GM18517 (cell line): Measurements from ENCODE around the gene MFAP4.
"Not testable (repeated sequence)": the region's sequence is repeated elsewhere in the genome, so short reads cannot be mapped to it uniquely, and the experiment has no call there.

ENCODE experiments used
- ATAC-seq: cut with Tn5 transposase; IDR thresholded peaks from one replicate; pipeline ENCODE4 v1.9.1; 2021; ENCODE audit warnings: mild to moderate bottlenecking, moderate library complexity; ENCODE audit not compliant: unreplicated experiment

The MFAP4 gene

DNA sequence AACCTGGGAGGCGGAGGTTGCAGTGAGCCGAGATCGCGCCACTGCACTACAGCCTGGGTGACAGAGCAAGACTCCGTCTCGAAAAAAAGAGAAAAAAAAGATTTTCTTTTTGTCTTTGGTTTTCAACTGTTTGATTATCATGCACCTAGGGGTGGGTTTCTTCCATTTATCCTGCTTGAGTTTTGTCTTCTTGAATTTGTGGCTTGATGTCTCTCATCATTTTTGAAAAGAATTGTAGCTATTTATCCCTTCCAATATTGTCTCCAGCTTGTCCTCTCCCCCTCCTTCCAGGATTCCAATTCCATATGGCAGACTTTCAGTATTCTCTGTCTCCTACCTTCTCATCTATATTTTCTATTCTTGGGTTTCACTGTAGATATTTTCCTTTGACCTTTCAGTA lies 32.2 kb downstream of the MFAP4 start:
- no peak for ATAC-seq

DNA sequence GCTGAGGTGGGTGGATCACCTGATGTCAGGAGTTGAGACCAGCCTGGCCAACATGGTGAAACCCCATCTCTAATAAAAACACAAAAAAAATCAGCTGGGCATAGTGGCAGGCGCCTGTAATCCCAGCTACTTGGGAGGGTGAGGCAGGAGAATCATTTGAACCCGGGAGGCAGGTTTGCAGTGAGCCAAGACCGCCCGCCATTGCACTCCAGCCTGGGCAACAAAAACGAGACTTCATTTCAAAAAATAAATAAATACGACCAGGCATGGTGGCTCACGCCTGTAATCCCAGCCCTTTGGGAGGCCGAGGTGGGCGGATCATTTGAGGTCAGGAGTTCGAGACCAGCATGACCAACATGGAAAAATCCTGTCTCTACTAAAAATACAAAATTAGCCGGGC lies 33.6 kb downstream of the MFAP4 start:
- ATAC-seq, result not testable (repeated sequence)

DNA sequence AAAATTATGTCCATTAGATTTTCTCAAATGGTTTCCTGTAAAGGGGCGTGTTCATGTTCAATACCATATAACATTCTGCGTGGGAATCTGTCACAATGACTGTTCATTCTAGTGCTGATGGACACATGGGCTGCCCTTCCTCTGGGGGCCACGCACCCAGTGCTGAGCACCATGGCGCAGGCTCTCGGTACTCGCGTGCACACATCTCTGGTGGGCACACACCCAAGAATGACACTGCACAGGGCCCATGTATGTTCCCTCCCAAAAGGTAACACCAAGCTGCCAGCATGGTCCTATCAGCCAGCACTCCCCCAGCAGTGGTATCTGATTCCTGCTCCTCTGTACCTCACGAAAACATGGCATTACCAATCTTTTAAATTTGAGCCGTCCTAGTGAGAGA lies 38.2 kb downstream of the MFAP4 start:
- no peak for ATAC-seq

DNA sequence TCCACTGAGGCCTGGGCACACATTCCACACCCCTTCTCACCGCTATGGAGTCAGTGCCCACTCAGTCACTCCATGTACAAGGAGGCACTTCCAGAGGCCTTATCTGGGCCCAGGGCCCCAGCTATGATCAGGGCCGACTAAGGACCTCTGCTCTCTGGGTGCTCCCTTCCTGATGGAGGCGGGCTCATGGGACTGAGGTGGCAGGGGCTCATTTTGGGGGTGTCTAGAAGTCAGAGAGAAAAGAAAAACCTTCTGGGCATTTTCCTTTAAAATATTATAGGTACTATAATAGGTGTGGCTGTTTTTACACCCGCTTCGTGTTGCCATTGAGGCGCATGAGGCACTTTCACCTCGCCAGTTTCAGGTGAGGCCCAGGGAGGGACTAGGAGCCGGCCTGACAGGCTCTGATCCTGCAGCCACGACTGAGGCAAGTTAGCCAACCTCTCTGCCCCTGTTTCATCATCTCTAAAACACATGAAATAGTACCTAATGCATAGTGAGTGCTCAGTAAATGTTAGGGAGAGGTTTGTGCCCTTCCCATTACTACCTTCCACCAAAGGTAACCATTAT lies 38.8 kb downstream of the MFAP4 start:
- ATAC-seq, result no peak

DNA sequence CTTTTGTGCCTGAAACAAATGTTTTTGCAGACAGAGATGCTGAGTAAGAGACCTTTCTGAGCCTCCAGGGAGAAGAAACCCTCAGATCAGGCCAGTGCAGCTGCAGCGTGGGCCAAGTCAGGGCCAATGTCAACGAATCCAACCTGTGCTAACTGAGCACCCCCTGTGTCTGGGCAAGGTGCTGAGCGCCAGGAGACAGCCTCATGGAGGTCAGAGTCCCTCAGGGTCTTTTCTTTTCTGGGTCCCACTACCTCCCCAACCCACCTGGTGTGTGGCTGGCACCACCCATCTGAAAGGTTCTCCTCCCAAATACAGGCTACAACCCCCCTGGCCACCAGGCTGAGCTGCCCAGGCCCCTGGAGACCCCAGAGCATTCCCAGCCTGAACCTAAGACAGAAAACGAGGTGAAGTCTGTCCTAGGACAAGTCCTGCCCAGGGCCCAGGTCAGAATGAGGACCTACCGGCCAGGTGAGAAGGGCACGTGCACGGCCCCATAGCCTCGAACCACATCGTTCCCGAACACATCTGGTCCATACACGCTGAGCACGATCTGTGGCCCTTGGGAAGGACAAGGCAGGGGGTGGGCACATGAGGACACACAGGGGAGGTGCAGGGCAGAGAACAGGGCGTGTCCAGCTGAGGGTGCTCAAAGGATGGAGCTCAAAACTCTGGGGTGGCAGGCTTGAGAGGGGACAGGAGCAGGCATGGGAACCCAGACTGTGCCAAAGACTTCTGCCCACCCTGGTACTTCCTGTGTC lies 39.5 kb downstream of the MFAP4 start:
- ATAC-seq, result no peak

DNA sequence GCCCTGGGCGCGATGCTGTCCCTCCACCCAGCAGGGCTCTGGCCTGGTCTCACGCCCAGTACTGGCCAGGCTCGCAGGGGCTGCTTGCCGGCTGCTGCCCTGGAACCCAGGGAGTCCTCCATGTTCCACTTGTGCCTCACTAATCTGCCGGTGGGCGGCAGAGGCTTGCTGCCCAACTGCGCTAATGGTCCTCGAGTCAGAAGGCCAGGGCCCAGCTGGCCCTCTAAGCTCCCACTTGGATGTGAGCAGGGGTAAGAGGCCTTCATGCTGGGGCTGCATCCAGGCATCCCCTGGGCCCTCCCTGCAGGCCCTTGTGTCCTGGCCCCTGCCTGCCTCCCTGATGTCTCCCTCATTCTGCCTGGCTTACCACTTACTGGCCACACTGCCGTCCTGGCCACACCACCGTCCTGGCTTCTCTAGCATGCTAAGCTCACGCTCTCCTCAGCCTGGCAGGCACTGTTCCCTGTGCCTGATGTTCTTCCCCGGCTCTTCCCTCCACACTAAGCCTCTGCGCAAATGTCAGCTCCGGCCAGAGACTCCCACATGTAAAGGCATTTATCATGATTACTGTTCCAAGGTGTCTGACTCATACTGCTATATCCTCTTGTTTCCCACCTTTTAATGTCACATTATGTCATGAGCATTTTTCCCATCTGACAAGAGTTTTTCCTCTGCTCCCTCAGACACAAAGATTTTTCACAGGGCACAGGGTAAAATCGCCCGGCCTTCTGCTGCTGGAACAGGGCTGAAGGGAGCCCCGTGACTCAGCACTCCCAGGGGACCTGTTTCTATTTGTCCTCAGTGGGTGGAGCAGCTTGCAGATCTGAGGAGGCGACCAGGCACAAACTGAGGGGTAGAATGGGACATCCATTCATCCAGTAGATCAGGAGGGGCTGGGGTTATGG lies 40.4 kb downstream of the MFAP4 start:
- ATAC-seq, result no peak

DNA sequence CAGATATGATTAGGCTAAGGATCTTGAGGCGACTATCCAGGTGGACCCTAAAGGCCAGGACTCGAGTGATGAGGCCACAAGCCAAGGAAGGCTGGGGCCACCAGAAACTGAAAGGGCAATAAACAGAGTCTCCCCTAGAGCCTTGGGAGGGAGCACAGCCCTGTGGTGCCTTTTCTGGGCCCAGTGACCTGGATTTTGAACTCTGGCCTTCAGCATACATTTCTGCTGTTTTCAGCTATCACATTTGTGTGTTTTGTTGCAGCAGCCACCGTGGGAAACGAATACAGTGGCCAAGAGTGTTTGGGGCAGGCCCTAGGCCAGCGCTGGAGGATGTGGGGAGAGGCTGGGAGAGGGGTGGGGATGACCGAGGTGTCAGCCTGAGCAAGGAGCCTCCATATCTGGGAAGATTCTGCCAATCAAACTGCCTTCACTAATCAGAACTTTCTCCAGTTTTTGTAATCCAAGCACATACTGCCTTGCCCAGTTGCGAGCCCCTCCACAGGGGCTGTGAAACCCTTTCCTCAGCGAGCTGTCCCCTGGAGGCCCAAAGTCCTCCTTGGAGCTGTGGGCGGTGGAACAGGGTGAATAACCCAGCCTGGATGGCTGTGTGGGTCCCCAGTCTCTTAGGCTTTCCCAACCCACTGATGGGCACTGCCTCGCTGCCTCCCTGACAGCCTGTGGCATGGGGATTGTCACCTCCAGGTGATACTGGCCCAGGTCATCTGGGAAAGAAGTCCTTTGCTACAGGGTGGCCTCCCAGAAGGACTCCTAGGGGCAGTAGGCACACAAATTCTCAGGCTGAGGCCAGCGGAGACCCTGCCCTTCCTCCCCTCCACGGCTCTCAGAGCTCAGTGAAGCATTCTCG lies 41.3 kb downstream of the MFAP4 start:
- ATAC-seq, result no peak

DNA sequence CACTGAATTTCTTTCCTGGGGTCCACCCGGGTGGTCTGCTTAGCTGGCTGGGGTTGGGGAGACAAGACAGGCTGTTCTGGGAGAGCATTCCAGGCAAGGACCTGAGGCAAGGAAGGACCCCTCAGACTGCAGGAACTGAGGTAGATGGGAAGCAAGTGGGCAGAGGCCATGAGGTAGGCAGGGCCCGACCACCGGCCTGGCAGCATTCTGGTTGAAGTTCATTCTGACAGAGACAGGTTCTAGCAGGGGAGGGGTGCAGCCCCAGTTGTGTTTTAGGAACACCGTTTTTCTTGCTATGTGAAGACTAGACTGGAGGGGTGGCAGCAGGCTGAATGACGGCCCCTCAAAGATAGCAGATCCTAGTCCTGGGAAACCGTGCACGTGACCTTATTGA lies 41.9 kb downstream of the MFAP4 start:
- no peak for ATAC-seq

DNA sequence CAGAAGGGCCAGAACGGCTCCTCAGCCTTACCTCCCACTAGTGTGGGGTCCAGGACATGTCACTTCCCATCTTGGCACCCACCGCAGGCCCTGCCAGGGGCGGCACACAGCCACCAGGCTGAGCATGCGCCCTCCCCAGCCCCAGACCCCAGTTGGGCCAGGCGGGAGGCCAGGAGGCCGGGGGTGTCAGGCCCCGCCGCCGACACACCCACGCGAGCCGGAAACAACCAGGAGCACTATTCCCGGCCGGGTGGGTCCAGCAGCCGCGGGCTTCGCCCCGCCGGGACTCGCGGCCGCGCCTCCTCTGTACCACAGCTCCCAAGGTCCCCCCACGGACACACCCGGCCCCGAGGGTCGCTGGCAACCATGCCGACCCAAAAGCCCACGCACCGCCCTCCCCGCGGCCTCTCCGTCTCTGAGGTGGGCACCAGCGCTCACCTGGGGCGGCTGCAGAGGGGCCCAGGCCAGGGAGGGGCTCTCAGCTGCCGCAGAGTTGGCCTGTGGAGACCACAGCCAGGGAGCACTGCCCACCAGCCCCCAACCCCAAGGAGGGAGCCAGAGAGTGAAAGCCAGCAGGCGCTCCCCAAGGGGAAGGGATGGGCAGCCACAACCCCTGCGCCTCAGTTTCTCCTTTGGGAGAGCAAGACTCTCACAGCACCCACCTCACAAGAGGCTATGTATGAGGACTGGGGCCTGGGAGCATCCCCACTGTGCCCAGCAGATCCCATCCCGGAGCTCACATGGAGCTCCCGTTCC lies 42.5 kb downstream of the MFAP4 start:
- ATAC-seq, result no peak

DNA sequence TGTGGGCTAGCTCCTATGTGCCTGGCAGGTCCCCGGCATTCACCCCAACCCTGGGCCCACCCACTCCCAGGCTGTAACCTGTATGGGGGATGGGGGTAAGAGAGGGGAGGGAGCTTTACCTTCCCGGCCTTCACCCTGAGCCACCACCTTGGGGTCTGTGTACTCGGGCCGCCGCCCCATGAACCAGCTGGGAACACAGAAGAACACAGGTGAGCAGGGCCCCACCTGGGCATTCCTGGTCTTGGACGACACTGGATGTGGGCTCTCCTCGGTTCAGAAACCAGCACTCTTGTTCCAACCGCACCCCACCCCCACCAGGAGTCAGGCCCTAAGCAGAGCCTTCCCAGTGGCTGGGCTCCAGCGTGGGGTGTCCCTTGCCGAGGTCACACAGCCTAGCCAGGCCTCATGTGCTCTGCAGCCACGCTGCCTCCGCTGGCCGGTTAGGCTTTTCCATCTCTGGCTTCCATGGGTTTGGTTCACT lies 43.3 kb downstream of the MFAP4 start:
- ATAC-seq, result no peak

DNA sequence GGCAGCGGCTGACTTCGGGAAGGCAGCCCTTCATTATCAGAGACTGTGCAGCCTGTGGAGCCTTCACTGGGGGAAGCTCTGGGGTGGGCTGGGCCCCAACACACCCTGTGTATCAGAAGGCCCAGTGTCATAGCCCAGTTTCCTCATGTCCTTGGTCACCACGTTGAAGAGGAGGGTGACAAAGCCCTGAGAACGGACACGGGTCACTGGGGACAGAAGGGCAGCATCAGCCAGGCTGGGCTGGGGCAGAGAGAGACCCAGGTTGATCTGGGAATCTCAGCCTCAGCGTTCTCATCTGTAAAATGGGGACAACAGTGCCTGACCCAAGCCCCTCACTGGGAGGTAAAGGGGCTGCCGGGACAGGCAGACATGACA lies 43.7 kb downstream of the MFAP4 start:
- ATAC-seq, result no peak

DNA sequence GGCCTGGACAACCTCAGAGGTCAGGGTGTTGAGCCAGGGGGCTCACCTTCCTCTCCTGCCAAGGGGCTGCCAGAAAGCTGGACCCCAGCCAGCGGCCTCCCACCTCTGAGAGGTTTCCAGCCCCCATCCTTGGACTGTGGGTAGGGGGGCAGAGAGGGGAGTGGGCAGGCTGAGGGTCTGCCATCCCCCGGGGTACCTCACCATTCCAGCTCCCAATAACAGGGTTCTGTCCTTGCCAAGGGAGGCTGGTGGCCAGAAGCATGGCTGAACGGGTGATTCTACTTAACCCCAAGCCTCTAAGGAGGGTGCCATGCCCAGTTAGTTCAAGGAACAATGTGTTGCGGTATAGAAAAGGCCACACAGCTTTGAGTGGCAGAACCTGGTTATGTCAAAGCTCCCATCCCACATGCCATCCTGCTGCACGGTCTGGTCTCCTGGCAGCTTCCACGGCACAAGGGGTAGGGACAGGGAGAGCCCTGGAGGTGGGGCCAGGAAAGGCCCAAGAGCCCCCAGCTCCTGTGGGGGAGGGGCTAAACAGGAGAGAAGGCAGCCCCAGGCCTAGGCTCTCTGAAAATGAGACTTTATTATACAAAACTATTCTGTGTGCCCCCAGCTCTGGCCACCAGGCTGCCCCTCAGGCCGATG lies 44.3 kb downstream of the MFAP4 start:
- no peak for ATAC-seq

DNA sequence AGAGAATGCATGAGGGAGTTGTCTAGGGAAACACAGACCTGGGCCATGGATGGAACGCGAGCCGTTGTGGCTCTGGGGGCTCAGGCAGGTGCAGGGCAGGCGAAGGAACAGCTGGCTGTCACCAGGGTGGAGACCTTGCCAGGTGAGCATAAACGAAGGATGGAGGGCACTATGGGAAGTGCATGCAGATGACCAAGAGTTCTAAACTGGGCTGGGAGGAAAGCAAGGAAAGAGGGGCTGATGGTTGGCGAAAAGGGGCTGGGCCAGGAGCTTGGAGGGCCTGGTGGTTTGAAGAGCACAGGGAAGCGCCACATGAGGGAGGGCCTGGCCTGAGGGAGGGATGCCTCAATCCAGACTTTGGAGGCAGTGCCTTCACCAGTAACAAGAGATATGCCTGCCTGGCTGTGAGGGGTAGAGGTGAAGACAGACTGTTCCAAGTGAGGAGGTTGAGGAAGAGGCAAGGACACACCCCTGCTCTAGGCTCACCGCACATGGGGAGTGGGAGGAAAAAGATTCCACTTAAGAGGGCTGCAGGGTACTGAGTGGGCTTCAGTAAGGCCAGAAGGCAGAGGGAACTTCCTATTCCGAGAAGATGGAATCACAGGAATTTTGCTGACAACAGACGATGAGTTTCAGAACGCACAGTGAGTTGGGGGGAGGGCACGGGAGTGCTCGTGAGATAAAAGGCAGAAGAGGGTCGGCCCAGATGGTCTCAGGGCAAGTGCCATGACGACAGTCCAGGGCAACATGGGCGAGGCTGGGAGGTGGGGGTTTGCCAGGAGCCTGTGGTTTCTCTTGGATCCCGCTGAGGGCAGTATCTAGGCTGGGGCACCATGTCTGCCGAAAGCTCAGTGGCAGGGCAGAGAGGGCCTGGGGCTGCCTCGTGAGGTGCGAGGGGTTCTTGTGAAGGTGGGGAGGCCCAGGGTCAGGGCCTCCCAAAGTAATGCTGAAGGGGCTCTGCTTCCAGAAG lies 45.1 kb downstream of the MFAP4 start:
- no peak for ATAC-seq

DNA sequence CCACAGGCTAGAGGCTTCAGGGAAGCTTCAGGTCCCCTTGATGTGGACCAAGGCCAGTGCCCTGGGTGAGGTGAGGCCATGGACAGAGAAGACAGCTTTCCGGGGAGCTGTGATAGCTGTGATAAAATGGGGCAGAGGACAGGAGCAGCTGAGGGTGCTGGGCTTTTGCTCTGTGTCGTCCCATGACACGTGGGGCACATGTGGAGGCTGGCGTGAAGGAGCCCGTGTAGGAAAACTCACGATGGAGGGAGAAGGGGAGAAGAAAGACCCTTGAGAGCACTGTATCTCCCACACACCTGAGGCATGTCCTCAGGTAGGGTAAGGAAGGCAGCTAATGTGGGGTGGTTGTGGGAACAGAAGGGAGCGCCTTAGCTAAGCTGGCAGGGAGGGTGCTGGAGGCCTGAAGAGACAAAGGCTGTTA lies 45.8 kb downstream of the MFAP4 start:
- no peak for ATAC-seq

DNA sequence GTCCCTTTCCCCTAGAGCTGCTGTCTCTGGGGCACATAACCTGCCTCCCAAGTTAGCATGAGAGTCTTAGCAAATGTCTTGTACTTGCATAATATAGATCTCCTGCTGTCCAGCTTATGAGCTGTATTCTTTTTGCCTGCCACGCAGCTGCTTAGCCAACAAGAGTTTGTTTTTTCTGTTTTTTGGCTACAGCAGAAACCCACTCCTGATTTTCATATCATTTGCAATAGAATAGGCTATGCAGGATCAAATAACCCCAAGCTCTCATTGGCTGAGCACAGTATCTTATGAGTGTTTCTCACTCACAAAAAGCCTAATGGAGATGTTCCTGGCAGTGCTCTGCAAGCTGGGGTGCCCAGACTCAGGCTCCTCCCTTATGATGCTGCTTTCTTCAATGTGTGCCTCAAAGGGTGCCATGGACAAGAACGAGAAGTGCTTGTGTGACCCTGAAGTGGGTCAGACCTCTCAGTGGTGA lies 47.6 kb downstream of the MFAP4 start:
- no peak for ATAC-seq

DNA sequence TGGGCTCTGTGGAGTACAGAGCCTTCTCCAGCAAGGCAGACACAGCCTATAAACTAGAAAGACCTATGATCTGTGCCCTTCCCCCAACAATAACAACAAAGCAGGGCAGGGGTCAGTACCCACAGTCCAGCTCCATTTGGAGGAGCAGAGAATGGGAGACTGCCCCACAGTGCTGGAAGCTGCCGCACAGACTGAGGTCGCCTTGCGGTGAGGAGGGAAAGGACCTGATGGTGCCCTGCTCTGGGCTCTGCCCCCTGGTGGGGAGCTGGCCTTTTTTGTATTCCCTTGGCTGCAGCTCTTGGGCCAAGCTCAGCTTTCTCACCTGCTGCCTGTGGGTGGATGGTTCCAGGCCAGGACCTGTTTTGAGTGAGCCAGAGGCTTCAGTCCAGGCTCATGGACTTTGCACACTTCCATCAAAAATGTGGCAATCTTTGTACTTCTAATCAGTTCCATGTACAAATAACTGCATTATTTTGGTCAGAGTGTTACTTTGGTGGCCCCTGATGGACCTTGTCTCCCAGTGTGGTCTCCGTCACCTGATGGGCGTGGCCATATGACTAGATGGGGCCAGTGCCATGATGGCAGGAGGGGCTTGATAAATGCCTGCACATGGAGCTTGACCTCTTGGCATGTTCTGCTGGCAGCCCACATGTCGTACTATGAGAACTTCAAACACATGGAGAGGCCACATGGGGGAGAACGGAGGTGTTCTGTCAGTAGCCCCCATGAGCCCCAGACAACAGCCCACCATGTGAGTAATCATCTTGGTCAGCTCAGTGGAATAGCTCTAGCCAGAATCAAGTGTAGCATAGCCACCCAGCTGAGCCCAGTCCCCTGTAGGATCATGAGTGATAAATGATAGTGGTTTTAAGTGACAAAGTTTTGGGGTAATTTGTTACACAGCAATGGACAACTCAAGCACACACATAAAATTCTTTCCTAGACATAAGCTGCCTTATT lies 48.7 kb downstream of the MFAP4 start:
- peak; percentile 59 for ATAC-seq

DNA sequence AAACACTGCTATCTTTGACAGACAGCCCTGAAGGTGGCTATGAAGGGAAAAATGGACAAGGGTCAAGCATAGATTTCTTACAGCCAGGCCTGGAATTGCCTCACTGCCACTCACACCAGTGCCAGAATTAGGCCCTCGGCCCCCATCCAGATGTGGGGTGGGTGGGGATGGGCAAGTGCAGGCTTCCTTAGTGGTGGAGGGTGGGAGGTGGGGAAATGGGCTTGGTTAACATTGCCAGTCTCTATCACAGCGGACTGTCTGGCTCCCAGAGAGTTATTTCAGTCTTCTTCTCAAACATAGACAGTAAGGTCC lies 49.3 kb downstream of the MFAP4 start:
- no peak for ATAC-seq
